HG03139 (cell line): ENCODE data around the gene GPRC5A.

Experiments
- ATAC-seq: cut with Tn5 transposase; IDR thresholded peaks from one replicate; pipeline ENCODE4 v1.9.1; 2021; ENCODE audit not compliant: unreplicated experiment

GPRC5A gene

DNA sequence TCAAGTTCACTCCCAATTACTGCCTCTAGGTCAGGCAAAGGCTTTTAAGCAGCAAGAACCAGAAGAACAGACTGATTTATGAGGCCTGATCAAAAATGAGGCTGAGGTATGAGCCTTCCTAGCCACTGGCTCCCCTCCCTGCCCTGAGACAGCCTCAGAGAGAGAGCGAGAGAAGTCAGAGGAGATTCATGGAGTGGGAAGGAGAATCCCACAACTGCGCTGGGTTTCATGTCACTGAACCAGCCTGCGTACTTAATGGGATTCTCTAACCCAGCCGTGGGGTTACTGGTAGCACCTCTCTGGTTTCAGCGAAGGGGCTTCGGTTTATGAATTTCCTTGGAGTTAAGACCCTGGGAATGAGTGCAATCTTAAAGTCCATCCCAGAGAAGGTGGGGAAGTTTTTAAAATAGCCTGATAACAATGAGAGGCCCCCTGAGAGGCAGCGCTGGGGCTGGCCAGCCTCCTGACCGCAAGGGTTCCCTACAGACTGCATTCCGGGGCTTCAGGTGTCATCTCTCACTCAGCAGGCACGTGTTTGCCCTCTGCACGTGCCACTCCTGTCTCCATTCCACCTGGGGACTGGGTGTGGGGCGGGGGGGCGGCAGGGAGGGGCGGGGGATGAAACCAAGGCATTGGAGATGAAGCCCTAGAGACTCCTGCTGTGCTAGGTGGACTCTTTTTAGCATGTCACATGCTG lies 6.1 kb upstream of the GPRC5A start:
- no peak for ATAC-seq

DNA sequence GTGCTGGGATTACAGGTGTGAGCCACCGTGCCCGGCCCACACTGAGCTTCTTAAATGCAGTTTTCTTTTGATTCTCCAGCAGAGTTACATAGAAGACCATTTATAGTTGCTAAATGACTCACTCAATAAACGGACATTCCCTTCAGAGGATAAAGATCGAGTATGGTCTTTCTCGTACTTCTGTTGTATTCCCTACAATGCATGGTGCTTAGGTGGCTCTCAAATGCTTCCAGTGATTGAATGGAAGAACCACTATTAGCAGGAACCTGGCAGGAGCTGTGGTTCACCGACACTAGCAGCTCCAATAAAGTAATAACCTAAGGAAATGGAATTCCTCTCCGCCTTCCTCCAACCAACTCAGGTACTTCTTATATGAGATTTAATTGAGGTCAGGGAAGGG lies 3.9 kb upstream of the GPRC5A start:
- ATAC-seq = no peak

DNA sequence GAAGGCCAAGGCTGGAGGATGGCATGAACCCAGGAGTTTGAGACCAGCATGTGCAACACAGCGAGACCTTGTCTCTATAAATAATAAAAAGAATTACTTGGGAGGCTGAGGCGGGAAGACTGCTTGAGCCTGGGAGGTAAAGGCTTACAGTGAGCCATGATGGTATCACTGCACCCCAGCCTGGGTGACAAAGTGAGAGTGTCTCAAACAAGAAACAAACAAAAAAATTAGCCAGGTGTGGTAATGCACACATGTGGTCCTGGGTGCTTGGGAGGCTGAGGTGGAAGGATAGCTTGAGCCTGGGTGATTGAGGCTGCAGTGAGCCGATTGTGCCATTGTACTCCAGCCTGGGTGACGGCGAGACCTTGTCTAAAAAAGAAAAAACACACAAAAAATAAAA lies 1.7 kb upstream of the GPRC5A start:
- no peak for ATAC-seq

DNA sequence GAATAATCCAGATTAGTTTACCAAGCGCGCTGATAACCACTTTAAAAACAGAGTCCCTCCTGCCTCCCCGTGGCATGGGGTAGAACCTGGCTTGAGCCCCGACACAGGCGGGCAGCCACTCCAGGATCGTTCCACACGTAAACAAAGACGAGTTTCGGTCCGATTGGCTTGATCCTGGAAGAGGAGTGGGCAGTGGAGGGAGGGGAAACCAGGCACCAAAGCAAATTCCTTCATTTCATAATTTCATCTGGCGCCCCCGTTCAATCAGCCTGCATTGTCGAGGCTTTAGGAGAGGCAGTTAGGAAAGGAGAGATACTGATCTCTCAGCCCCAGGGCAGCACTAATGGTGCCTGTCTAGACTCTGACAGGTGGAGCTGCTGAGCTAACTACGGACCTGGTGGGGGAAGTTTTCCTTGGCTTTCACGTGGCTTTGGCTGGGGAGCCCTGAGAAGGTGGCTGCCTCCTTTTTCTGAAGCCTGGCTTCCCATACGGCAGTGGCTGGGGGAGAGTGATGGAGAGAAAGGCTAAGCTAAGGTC lies 751 bp upstream of the GPRC5A start:
- ATAC-seq = no peak

DNA sequence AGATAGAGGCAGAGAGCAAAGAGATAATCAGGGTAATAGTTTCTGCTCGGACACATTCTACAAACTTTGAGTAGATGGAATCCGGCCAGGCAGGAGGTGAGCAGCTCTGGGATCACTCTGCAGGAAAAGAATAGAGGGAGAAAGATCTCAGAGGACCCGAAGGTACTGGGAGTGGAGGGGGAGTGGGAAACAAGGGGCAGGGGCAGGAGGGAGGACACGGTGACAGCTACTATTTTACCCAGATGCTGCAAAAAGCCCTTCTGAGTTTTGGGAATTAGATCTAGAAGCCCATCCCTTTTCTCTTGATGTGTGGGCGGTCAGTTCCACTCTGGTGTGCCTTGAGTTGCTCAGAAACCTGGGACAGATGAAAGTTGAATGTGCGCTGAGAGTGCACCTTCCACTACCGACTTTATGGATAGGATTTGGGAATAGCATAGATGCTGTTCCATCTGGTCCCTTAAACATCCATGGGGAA lies 556 bp downstream of the GPRC5A start:
- no peak for ATAC-seq

DNA sequence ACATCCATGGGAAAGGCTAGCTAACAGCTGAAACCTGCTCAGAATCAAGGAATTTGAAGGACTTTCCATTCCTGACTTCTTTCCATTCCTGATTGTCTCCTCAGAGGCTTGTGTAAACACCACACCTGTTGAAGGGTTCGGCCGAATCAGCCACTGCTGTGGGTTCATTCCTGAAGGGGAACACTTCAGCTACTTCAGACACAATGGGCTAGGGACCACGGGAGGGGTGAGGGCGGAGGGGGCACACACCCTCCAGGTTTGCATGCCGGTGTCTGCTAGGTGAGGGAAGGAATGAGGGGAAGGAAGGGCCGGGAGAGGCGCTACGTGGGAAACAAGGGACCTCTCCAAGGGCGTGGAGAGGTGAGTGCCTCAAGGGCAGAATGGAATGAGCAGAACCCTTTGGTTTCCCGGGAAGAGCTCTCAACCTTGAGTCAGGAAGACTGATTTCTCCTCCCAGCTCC lies 1.3 kb downstream of the GPRC5A start:
- no peak for ATAC-seq

DNA sequence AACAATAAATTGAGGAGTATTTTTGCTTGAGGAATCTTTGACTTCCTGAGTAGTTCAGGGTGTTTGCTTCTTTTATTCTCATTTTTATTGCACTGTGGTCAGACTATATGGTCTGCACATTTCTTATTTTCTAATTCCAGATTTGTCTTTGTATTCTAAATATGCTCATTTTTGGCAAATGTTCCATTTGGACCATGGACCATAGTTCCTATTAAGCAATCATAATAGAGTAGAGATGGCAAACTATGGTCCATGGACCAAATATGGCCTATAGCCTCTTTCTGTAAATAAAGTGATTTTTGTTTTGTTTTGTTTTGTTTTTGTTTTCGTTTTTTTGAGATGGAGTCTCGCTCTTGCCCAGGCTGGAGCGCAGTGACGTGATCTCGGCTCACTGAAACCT lies 2.1 kb downstream of the GPRC5A start:
- ATAC-seq = no peak

DNA sequence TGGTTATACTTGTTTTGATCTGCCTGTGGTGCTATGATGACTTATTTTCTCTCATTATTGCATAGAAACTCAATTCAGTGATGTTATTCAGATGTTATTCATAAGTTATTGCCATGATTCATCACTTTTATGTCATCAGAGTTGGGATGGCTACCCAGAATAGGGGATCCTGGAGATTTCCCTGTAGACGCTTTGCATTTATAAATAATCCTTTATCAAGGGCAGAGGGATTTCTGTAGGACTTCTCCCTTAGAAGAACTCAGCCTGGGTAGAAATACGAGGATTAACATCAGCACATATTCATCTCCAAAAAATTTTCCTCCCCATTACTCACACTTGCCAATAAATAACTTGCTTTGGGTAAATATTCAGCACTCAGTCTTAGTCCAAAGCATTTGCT lies 4.9 kb downstream of the GPRC5A start:
- no peak for ATAC-seq

DNA sequence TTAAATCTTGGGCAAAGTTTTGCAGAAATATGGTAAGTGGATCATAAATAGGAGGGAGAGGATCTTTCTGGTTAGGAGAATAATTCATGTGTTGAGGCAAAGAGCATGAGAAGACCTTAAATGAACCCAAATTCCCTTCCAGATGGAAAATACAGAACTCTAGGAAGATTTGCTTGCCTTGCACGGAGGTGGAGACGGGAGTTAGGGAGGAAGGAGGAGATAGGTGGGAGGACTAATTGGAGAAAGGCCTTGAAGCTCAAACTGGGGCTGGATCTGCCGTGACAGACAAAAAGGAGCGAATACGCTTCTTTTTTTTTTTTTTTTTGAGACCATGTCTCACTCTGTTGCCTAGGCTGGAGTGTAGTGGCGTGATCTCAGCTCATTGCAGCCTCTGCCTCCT lies 5.9 kb downstream of the GPRC5A start:
- ATAC-seq = no peak

DNA sequence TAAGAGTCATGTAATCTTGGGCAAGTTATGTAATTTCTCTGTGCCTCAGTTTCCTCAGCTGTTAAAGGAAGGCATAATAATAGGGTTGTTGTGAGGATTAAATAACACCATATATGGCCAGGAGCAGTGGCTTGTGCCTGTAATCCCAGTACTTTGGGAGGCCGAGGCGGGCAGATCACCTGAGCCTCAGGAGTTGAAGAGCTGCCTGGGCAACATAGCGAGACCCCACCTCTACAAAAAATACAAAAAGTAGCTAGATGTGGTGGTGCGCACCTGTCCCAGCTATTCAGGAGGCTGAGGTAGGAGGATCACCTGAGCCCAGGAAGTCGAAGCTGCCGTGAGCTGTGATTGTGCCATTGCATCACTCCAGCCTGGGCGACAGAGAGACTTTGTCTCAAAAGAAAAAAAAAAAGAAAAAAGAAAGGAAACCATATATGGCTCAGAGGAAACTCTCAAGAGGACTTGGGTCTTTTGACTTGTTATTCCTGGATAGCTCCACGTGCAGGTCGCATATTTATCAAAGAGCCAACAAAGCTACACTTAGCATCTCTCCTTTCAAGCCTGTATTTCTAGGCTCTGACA lies 6.9 kb downstream of the GPRC5A start:
- no peak for ATAC-seq

DNA sequence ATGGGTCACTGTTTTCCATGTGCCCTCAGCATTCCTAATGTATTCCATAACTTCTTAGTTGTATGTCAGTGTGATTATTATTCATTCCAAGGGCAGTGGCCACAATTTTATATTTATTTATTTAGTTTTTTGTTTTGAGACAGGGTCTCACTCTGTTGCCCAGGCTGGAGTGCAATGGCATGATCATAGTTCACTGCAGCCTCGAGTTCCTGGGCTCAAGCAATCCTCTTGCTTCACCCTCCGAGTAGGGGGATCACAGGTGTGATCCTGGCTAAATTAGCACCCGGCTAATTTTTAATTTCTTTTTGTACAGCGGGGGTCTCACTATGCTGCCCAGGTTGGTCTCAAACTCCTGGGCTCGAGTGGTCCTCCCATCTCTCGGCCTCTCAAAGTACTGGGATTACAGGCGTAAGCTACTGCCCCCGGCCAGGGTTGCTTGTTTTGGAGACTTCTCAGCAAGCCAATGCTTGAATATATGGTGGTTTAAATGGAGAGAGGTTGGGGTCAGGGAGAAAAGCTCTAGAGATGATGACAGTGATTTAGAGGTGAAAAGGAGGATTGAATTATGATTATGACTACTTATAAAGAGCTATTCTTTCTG lies 7.6 kb downstream of the GPRC5A start:
- no peak for ATAC-seq

DNA sequence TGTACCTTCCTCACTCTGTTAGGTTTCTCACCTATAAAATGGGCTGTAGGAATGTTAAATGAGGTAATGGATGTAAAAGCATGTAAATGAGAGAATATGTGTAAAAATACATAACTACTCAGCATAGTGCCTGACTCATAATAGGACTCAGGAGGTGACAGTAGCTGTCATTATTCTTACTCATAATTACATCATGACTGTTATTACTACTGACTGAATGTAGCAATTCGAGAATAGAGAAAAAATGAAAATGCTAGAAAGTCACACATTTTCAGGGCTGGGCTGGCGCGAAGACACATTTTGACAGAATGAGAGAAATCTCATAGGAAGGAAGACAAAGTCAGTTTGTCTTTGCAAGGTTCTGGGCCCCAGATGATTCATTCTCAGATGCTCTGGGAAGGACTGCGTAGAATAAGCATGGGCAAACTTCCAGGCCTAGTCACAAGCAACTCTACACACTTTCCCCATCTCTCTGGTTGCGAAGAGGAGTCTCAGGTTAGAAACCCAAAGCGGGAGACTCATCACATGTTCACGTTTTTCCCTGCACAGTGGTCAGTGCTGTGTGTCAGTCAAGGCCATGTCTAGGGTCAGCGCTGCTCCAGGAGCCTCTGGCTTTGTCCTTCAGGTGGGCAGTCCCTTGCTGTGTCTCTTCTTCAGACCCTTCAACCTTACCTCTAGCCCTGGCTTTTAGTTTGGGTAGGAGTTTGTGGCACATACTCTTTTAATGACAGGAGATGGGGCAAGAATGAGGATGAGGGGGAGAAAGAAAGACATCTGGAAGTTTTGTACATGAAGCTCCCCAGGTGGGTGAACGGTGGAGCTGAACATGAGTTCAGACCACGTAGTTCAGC lies 8.4 kb downstream of the GPRC5A start:
- ATAC-seq = no peak

DNA sequence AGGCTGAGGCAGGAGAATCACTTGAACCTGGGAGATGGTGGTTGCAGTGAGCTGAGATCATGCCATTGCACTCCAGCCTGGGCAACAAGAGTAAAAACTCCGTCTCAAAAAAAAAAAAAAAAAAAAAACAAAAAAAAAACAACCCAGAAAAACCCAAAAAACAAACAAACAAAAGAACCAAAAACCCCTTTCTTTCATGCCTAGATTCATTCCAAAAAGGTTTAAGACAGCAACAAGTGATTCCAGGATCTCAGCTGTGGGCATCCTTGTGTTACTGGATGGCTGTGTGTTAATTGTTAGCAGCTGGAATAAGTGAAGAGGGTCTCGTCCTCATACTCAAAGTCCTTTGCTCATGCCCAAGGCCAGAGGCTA lies 9.4 kb downstream of the GPRC5A start:
- ATAC-seq = no peak

DNA sequence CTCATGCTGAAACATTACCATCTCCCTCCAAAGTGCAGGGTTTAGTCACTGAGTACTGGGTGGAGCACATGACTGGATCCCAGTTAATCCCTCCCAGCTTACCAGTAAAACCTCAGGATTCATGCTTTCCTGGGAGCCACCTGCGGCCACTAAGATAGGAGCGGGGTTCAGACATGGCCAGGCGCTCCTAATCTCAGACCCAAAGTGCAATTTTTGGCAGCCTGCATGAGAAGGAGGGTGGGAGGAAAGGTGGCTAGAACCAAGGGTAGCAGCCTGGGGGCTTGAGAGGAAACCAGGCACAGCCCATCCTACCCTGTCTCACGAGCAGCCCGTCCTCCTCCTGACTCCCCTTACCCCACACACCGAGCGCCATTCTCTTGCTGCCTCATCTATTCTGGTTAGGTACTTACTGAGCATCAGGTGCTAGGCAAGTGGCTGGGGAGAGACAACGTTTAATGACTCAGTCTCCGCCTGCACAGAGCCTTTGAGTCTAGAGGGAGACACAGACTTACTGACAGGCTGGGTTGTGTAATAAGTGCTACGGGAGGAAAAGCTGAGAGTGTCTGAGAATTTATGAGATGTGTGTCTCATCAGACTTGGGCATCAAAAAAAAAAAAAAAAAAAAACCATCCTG lies 9.9 kb downstream of the GPRC5A start:
- no peak for ATAC-seq

DNA sequence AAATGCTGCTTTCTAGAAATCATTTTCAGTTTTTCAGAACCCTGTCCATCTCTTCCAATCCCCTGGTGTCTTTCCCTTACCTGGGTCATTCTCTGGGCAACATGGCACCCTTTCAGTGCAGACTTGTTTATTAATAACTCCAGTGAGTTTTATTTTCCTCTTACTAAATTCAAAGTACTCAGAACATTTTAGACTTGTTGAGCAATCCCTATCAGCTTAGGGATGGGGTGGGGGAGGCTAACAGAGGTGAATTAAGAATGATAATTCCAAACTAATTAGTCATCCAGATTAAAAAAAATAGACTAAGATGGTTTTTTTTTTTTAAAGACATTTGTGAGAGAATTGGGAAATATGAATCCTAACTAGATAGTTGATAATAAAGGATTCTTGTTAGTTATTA lies 10.7 kb downstream of the GPRC5A start:
- no peak for ATAC-seq

DNA sequence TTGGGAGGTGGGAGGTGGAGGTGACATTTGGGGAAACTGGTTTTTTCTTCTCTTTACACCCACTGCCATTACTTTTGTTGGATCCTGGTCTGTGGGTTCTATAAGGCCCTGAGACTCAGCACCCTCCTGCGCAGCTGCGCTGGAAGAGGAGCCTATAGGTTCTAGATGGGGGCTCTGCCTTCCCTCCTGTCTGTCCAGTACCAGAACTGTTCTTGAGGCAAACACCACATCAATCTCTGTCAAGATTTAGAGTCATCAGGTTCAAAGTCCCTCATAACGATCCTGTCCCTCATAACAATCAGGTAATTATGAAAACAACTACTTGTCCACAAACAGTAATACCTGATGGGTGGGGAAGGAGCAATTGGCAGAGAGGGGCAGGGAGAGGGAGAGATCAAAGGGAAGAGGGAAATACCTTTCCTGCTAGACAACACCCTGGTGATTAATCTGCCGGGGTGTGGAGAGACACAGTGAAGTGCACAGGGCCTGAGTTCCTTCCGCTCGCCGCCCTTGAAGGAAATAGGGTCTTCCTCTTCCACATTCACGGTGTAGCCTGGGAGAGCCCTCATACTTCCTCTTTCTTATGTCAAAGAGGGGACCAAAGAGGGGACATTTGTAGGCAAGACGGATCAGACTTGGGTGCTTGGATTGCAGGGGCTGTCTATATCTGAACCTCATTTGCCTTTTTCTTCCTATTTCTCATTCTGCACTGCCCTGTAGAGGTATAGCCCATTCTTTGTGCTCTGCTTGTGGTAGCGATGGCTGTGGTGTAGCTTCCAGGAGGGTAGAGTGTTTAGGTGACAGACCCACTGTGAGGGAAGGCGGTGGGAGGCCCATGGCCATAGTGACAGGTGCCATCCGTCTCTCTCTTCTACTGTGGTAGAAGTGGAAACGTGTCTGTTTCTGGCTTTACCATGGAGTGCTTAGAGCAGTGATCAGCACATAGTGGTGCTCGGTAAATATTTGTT lies 12.6 kb downstream of the GPRC5A start:
- no peak for ATAC-seq

DNA sequence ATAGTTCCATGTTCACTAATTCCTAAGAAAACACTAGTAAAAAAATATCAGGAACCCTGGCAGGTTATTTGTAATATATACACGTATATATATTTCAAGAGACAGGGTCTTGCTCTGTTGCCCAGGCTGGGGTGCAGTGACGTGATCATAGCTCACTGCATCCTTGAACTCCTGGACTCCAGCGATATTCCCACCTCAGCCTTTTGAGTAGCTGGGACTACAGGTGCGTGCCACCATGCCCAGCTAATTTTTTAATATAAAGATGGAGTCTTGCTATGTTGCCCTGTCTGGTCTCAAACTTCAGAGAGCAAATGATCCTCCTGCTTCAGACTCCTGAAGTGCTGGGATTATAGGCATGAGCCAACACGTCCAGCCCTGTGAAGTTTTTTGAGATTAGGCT lies 16.2 kb downstream of the GPRC5A start:
- no peak for ATAC-seq

DNA sequence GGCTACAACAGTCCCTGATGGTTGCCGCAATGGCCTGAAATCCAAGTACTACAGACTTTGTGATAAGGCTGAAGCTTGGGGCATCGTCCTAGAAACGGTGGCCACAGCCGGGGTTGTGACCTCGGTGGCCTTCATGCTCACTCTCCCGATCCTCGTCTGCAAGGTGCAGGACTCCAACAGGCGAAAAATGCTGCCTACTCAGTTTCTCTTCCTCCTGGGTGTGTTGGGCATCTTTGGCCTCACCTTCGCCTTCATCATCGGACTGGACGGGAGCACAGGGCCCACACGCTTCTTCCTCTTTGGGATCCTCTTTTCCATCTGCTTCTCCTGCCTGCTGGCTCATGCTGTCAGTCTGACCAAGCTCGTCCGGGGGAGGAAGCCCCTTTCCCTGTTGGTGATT lies 16.9 kb downstream of the GPRC5A start:
- ATAC-seq = no peak

DNA sequence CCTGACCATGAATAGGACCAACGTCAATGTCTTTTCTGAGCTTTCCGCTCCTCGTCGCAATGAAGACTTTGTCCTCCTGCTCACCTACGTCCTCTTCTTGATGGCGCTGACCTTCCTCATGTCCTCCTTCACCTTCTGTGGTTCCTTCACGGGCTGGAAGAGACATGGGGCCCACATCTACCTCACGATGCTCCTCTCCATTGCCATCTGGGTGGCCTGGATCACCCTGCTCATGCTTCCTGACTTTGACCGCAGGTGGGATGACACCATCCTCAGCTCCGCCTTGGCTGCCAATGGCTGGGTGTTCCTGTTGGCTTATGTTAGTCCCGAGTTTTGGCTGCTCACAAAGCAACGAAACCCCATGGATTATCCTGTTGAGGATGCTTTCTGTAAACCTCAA lies 17.3 kb downstream of the GPRC5A start:
- no peak for ATAC-seq
